Large intestine (tissue), 1 donor: ENCODE measurements around the gene COL5A2. TPM values are rescaled to one million over a fixed set of nuclear protein-coding genes. Genes with fewer than 3 reads are reported as not detected.

ENCODE experiments used
- polyA plus RNA-seq: library from polyadenylated mRNA; unstranded; fragments of 120-200 nt; gene quantifications from one replicate; pipeline ENCODE4 v1.2.1, GENCODE V29; 2013

Gene COL5A2
- polyA plus RNA-seq, 1 donor = 80.4 TPM

Other genes starting within 250 kb of the COL5A2 start
- 1,077 TPM for gene COL3A1, start 205.4 kb downstream of the COL5A2 start, polyA plus RNA-seq